Endodermal cell (in vitro differentiated cells): ENCODE measurements around the gene FUBP3. TPM values are rescaled to one million over a fixed set of nuclear protein-coding genes. Genes with fewer than 3 reads are reported as not detected.

Experiments
- DNase-seq: peaks from one replicate; pipeline ENCODE4 v3.0.0-alpha.2; 2017
- H3K27ac ChIP-seq: 2 replicates; pipeline ENCODE4 v1.5.1; 2013; ENCODE audit warnings: mild to moderate bottlenecking, low read depth, low read length, moderate library complexity
- H3K27me3 ChIP-seq: 2 replicates; pipeline ENCODE4 v1.6.1; 2013; ENCODE audit warnings: mild to moderate bottlenecking, low read length, moderate library complexity; ENCODE audit not compliant: insufficient read depth, control insufficient read depth, poor library complexity, severe bottlenecking
- H3K36me3 ChIP-seq: 2 replicates; pipeline ENCODE4 v1.7.0; 2013; ENCODE audit warnings: mild to moderate bottlenecking, low read length, moderate library complexity; ENCODE audit not compliant: control insufficient read depth, insufficient read depth
- H3K4me1 ChIP-seq: one replicate; pipeline ENCODE4 v1.7.0; 2013; ENCODE audit warnings: low read length; ENCODE audit not compliant: control insufficient read depth, insufficient read depth
- H3K4me3 ChIP-seq: 2 replicates; pipeline ENCODE4 v1.5.1; 2013; ENCODE audit warnings: mild to moderate bottlenecking, low read length, moderate library complexity
- H3K9ac ChIP-seq: 2 replicates; pipeline ENCODE4 v1.6.1; 2013; ENCODE audit warnings: mild to moderate bottlenecking, low read length, moderate library complexity; ENCODE audit not compliant: poor library complexity, severe bottlenecking; ENCODE audit errors: extremely low read depth
- H3K9me3 ChIP-seq: 2 replicates; pipeline ENCODE4 v1.6.1; 2013; ENCODE audit warnings: mild to moderate bottlenecking, low read length, moderate library complexity; ENCODE audit not compliant: control insufficient read depth
- H3K27ac Mint-ChIP-seq: 2 replicates; pipeline ENCODE4 v1.8.0; 2020; ENCODE audit warnings: mixed read lengths
- H3K27me3 Mint-ChIP-seq: 2 replicates; pipeline ENCODE4 v1.8.0; 2021; ENCODE audit warnings: mild to moderate bottlenecking, mixed read lengths; ENCODE audit not compliant: insufficient read depth
- H3K36me3 Mint-ChIP-seq: 2 replicates; pipeline ENCODE4 v1.8.0; 2020; ENCODE audit warnings: low read depth, mixed read lengths
- H3K4me1 Mint-ChIP-seq: 2 replicates; pipeline ENCODE4 v1.8.0; 2020; ENCODE audit warnings: mixed read lengths
- H3K4me3 Mint-ChIP-seq: 2 replicates; pipeline ENCODE4 v1.8.0; 2020; ENCODE audit warnings: mild to moderate bottlenecking, moderate library complexity, mixed read lengths
- H3K9me3 Mint-ChIP-seq: 2 replicates; pipeline ENCODE4 v1.8.0; 2020; ENCODE audit warnings: mild to moderate bottlenecking, mixed read lengths
- WGBS, 2 experiments: methylation state at CpG; one replicate each; pipeline versions ENCODE4 v1.1.5 to v1.1.7; 2013; ENCODE audit warnings: missing lambda C conversion rate in 2 of 2, mixed read lengths in 1 of 2; ENCODE audit not compliant: insufficient coverage in 1 of 2, insufficient read length in 1 of 2; 5-methylcytosine and 5-hydroxymethylcytosine counted together
- total RNA-seq, 2 donors: library from RNA; stranded (reverse); fragmentation: NEBNext Ultra II Directional in 1 of 2; extraction: Animal tissue kit (Norgen Biotek cat#: 25700) in 1 of 2; gene quantifications; 2 replicates in 1 of 2; 3 replicates in 1 of 2; pipeline ENCODE4 v1.2.1, GENCODE V29; 2021
- TF ChIP-seq, protein P1 (sequence below): fragments of 200-600 bp; sonication (generic); conservative IDR thresholded peaks from 2 replicates; pipeline ENCODE4 v1.5.0; 2021; ENCODE audit warnings: antibody characterized with exemption, mild to moderate bottlenecking

The FUBP3 gene
- total RNA-seq, 2 donors from 2014 or later: 74.3 to 76.3 TPM

DNA sequence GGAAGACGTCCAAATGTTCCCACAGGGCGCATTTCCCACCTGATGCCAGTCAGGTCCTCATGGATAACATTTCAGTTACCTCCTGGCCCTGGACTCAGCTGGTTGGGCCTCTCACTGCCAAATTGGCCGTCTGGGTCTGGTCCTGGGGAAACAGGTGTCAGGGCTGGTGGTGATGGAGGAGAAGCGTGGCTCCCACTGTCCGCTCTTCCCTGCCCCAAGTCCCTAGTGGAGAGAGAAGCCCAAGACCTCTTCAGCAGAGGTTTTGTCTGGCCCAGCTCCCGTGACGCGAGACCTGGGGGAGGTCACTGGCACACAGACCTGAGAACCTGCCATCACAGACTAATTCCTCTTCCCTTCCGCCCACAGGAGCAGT is 57.3 kb downstream of the FUBP3 start:
- no peak for DNase-seq
- no peaks in the 10 kb centered on the region for H3K4me1 ChIP-seq
- Mint-ChIP-seq H3K9me3 (no peaks in the 10 kb centered on the region), H3K4me1 (no peaks in the 10 kb centered on the region), H3K27ac (no peak overlapping the region), H3K27me3 (no peaks in the 10 kb centered on the region), H3K36me3 (peaks cover 38% of the 10 kb centered on the region), H3K4me3 (no peak overlapping the region)
- WGBS, 2 experiments: 92 to 98% methylated on average over 6 to 9 of the region's 9 CpGs
- no peak overlapping the region for H3K9ac ChIP-seq
- no peaks in the 10 kb centered on the region for H3K27me3 ChIP-seq
- H3K4me3 ChIP-seq: no peak overlapping the region
- peaks cover 53% of the 10 kb centered on the region for H3K36me3 ChIP-seq
- no peaks in the 10 kb centered on the region for H3K9me3 ChIP-seq
- H3K27ac ChIP-seq: no peak overlapping the region
- TF ChIP-seq, protein P1, sequence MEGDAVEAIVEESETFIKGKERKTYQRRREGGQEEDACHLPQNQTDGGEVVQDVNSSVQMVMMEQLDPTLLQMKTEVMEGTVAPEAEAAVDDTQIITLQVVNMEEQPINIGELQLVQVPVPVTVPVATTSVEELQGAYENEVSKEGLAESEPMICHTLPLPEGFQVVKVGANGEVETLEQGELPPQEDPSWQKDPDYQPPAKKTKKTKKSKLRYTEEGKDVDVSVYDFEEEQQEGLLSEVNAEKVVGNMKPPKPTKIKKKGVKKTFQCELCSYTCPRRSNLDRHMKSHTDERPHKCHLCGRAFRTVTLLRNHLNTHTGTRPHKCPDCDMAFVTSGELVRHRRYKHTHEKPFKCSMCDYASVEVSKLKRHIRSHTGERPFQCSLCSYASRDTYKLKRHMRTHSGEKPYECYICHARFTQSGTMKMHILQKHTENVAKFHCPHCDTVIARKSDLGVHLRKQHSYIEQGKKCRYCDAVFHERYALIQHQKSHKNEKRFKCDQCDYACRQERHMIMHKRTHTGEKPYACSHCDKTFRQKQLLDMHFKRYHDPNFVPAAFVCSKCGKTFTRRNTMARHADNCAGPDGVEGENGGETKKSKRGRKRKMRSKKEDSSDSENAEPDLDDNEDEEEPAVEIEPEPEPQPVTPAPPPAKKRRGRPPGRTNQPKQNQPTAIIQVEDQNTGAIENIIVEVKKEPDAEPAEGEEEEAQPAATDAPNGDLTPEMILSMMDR: no peak

DNA sequence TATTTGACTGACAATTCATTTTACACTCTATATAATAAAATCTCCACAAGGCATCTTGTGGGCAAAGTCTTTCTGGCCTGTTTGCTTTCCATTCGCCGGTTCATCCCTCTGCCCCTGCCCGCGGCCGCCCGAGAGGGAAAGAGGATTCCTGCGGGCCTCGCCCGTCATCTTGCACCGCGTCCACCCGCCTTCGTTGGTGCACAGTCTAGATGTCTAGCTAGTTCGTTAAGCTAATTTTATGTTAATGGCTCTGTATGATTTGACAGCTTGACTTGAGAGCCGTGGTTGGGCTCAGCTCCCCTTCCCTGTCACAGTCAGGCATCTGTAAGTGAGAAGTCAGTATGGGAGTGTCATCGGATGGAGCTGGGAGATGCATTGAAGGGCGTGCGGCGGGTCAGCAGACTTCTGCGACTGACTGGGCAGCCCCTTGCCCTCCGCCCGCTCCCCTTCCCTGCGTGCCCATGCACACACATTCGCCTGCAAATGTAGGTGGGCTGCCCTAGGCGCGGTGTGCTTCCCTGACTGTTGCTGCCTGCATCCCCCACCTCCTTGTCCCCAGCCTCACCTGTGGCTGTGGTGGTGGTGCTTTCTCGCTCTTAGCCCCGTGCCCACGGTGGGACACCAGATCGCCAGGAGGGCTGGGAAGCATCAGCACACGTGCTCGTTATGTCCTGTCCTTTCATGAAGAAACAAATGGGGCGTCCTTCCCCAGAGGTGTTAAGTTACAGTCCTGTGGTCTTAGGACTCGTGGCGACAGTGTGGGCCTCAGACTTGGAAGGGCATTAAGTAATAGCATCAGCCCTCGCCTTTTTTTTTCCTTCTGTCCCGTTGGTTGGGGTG is 59.1 kb downstream of the FUBP3 start:
- no peaks in the 10 kb centered on the region for H3K9me3 ChIP-seq
- H3K4me3 ChIP-seq: no peak overlapping the region
- 92 to 93% methylated on average over 25 to 37 of the region's 37 CpGs for WGBS, 2 experiments
- Mint-ChIP-seq H3K36me3 (peaks cover 23% of the 10 kb centered on the region), H3K4me3 (no peak overlapping the region), H3K27me3 (no peaks in the 10 kb centered on the region), H3K27ac (no peak overlapping the region), H3K9me3 (no peaks in the 10 kb centered on the region), H3K4me1 (no peaks in the 10 kb centered on the region)
- TF ChIP-seq, protein P1: no peak
- no peak for DNase-seq
- no peak overlapping the region for H3K9ac ChIP-seq
- H3K27me3 ChIP-seq: no peaks in the 10 kb centered on the region
- H3K27ac ChIP-seq: no peak overlapping the region
- H3K36me3 ChIP-seq: peaks cover 34% of the 10 kb centered on the region
- no peaks in the 10 kb centered on the region for H3K4me1 ChIP-seq

DNA sequence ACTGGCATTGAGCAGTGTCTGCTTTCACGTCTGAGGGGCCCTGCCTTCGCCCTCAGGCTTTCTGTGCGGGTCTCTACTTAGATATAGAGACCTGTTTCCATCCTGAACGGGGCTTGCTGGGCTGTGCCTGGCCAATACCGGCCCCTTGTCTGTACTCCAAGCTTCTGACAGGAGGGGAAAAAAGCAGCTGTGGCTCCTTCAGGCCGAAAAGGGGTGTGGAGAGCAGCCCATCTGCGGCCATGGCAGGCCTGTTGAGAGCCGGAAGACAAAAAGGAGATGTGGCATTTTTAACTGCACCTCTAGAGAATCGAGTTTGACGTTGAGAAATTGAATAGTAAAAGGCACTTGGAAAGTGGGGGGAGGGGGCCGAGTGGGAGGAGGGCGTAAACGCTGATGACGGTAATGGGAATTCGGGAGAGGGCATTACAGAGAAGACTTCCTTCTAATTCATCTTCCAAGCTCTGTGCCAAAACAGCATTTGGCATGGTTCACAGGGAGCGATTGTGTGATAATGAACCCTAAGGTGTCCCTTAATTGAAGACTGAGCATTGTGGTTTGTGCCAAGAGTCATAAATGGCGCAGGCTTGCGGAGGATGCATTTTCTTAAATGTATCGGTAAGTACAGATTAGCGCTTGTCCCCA is 59.9 kb downstream of the FUBP3 start:
- Mint-ChIP-seq H3K4me1 (no peaks in the 10 kb centered on the region), H3K4me3 (no peak overlapping the region), H3K36me3 (peaks cover 18% of the 10 kb centered on the region), H3K27me3 (no peaks in the 10 kb centered on the region), H3K27ac (no peak overlapping the region), H3K9me3 (no peaks in the 10 kb centered on the region)
- H3K4me1 ChIP-seq: no peaks in the 10 kb centered on the region
- no peaks in the 10 kb centered on the region for H3K27me3 ChIP-seq
- WGBS, 2 experiments: 85% methylated on average over 11 to 20 of the region's 20 CpGs
- peaks cover 27% of the 10 kb centered on the region for H3K36me3 ChIP-seq
- H3K27ac ChIP-seq: no peak overlapping the region
- no peak overlapping the region for H3K9ac ChIP-seq
- TF ChIP-seq, protein P1: no peak
- H3K4me3 ChIP-seq: no peak overlapping the region
- no peaks in the 10 kb centered on the region for H3K9me3 ChIP-seq
- DNase-seq: no peak
